Loucy (cell line): ENCODE results near the gene GABBR1.

Experiments
- H2AFZ ChIP-seq: fragments of 200-600 bp; sonication (generic); 2 replicates; pipeline ENCODE4 v1.6.0; 2016; ENCODE audit warnings: antibody characterized with exemption, mild to moderate bottlenecking, low read length, moderate library complexity
- H3F3A ChIP-seq: fragments of 200-600 bp; 2 replicates; pipeline ENCODE4 v1.6.0; 2016; ENCODE audit warnings: antibody characterized with exemption, low read depth, mild to moderate bottlenecking
- H3K27me3 ChIP-seq: fragments of 200-600 bp; sonication (generic); 2 replicates; pipeline ENCODE4 v1.6.1; 2014; ENCODE audit warnings: low read length, mild to moderate bottlenecking; ENCODE audit not compliant: insufficient read depth, poor library complexity, severe bottlenecking
- H3K36me3 ChIP-seq: fragments of 200-600 bp; sonication (generic); 2 replicates; pipeline ENCODE4 v1.6.1; 2016; ENCODE audit warnings: low read length; ENCODE audit not compliant: insufficient read depth
- H3K4me1 ChIP-seq: fragments of 200-600 bp; sonication (generic); 2 replicates; pipeline ENCODE4 v1.5.1; 2014; ENCODE audit warnings: low read length, mild to moderate bottlenecking; ENCODE audit not compliant: insufficient read depth, poor library complexity, severe bottlenecking
- H3K4me2 ChIP-seq: fragments of 200-600 bp; sonication (generic); 2 replicates; pipeline ENCODE4 v1.6.0; 2014; ENCODE audit warnings: antibody characterized with exemption, low read length, low read depth, mild to moderate bottlenecking; ENCODE audit not compliant: poor library complexity, severe bottlenecking
- H3K4me3 ChIP-seq: fragments of 200-600 bp; sonication (generic); 2 replicates; pipeline ENCODE4 v1.5.1; 2014; ENCODE audit warnings: low read length, mild to moderate bottlenecking, mixed read lengths; ENCODE audit not compliant: poor library complexity, severe bottlenecking
- H3K79me2 ChIP-seq: fragments of 200-600 bp; sonication (generic); 2 replicates; pipeline ENCODE4 v1.6.1; 2014; ENCODE audit warnings: low read length; ENCODE audit not compliant: insufficient read depth
- H3K9ac ChIP-seq: fragments of 200-600 bp; sonication (generic); 2 replicates; pipeline ENCODE4 v1.6.0; 2014; ENCODE audit warnings: mild to moderate bottlenecking, low read depth, low read length, moderate library complexity; ENCODE audit not compliant: poor library complexity, severe bottlenecking
- H3K9me2 ChIP-seq: fragments of 200-600 bp; sonication (generic); replicated peaks from 2 replicates; pipeline ENCODE4 v1.6.1; 2016; ENCODE audit warnings: low read depth, low read length, mixed read lengths
- H3K9me3 ChIP-seq: fragments of 200-600 bp; sonication (generic); 2 replicates; pipeline ENCODE4 v1.6.1; 2014; ENCODE audit warnings: mild to moderate bottlenecking, antibody characterized with exemption, low read length, low read depth; ENCODE audit not compliant: insufficient read depth
- H4K20me1 ChIP-seq: fragments of 200-600 bp; sonication (generic); 2 replicates; pipeline ENCODE4 v1.6.0; 2014; ENCODE audit warnings: antibody characterized with exemption, low read length, mild to moderate bottlenecking; ENCODE audit not compliant: insufficient read depth, poor library complexity, severe bottlenecking
- CTCF ChIP-seq: fragments of 200-600 bp; sonication (generic); conservative IDR thresholded peaks from 2 replicates; pipeline ENCODE4 v1.5.1; 2014; ENCODE audit warnings: mild to moderate bottlenecking, antibody characterized with exemption, low read length
- EZH2phosphoT487 ChIP-seq: fragments of 200-600 bp; IDR thresholded peaks from 2 replicates; pipeline ENCODE4 v1.6.1; 2018; ENCODE audit warnings: antibody characterized with exemption, mild to moderate bottlenecking, moderate library complexity, borderline replicate concordance

GABBR1 gene

GRCh38 chr6:29529956-29530355, 103.0 kb downstream of the GABBR1 start:
- Histone ChIP-seq H3K27me3 (no peaks in the 10 kb centered on the region), H3K4me2 (no peak overlapping the region), H3K36me3 (no peaks in the 10 kb centered on the region), H3K79me2 (no peaks in the 10 kb centered on the region), H2AFZ (no peak overlapping the region), H4K20me1 (no peaks in the 10 kb centered on the region), H3K4me1 (peaks cover 34% of the 10 kb centered on the region), H3F3A (0 out of 2 replicates have a peak, but pooled peaks cover 3% of the 10 kb centered on the region), H3K9ac (no peak overlapping the region), H3K4me3 (no peak overlapping the region), H3K9me2 (no peaks in the 10 kb centered on the region), H3K9me3 (no peaks in the 10 kb centered on the region)
- TF ChIP-seq CTCF (no peak), EZH2phosphoT487 (no peak)

DNA sequence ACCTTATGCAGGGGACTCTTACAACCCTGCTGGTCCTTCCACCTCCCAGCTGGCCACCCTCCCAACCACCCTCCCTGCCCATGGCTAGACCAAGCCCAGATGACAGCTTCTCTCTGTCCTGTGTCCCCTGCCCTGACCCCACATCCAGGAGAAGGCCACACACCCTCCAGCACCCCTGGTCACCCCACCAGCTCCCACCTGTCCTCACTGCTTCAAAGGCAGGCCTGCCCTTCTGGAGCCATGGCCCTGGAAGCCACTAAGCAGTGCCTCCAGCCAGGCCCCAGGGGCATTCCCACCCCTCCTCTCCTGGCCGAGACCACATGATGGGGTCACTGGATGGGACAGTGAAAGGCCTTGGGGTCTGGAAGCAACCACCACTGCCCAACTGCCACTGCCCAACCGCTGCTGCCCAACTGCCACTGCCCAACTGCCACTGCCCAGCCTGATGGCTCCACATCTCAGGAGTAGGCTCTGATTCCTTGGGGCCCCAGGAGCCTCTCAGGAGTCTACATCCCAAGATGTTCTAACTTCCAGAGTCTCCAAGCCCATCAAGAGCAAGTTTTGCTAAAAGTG, 103.9 kb downstream of the GABBR1 start:
- no peak for TF ChIP-seq CTCF
- no peak for TF ChIP-seq EZH2phosphoT487
- H3K4me2 ChIP-seq: no peak overlapping the region

GRCh38 chr6:29528300-29528931, 104.6 kb downstream of the GABBR1 start:
- Histone ChIP-seq H3K9me2 (no peaks in the 10 kb centered on the region), H3K36me3 (no peaks in the 10 kb centered on the region), H3K4me1 (peaks cover 49% of the 10 kb centered on the region), H2AFZ (no peak overlapping the region), H3K27me3 (no peaks in the 10 kb centered on the region), H3K4me3 (no peak overlapping the region), H3K9me3 (peaks cover 2% of the 10 kb centered on the region; the same call in 1 of the 2 replicates), H3K4me2 (no peak overlapping the region), H3K79me2 (no peaks in the 10 kb centered on the region), H4K20me1 (no peaks in the 10 kb centered on the region), H3F3A (peaks cover 11% of the 10 kb centered on the region; the same call in 1 of the 2 replicates), H3K9ac (no peak overlapping the region)
- no peak for TF ChIP-seq EZH2phosphoT487

More for the DNA sequence above, 103.9 kb downstream of the GABBR1 start:
- Histone ChIP-seq H3K4me1 (peaks cover 43% of the 10 kb centered on the region), H3K79me2 (no peaks in the 10 kb centered on the region), H3K9ac (no peak overlapping the region), H3K36me3 (no peaks in the 10 kb centered on the region), H3K9me2 (no peaks in the 10 kb centered on the region), H2AFZ (no peak overlapping the region), H3K27me3 (no peaks in the 10 kb centered on the region), H4K20me1 (no peaks in the 10 kb centered on the region), H3K9me3 (no peaks in the 10 kb centered on the region), H3F3A (peaks cover 11% of the 10 kb centered on the region; the same call in 1 of the 2 replicates), H3K4me3 (no peak overlapping the region)
